Measurements from ENCODE around the gene VWF. TPM values are rescaled to one million over a fixed set of nuclear protein-coding genes. Genes with fewer than 3 reads are reported as not detected.

The VWF gene
- polyA plus RNA-seq, 1 donor (not counting 4 experiments of a cell fraction or from before 2014, with no cell fraction given): 0.01 TPM

DNA sequence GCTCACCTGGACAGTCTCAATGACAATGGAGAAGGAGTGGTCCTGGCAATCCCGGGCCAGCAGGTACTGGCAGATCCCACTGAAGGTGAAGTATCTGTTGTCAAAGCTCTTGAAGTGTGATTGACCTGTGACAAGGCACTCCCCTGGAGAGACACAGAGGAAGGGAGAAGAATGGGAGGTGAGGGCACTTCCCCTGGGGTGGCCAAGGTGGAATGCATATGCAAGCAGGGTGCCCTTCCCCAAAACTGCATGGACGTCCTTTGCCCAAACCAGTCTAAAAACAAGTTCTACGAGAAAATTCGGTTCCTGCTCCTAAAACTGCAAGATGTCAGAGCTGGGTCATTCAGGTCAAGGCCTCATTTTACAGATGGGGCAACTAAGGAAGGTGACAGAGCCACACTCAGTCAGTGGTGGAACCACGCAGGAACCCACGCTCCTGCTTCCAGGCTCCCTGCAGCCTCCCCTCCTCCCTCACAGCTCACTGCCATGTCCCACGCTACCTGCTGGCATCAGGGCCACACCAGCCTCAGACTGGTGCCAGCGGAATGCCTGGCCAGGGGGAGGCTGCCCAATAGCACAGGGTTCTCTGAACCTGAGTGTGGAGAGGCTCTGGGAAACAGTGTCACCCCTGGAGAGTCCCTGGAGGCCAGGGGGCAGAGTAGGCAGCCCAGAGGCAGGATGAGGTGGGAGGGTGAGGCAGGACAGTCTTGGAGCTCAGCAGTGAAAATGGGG lies 59.2 kb downstream of the VWF start:
- Histone ChIP-seq H3K79me2 (ENCODE audit: control insufficient read depth, insufficient read depth, low read length) (no peaks in the 10 kb centered on the region), H3K36me3 (ENCODE audit: control insufficient read depth in 2 of 2, extremely low read depth in 1 of 2, insufficient read depth in 2 of 2, low read length in 2 of 2) (no peaks in the 10 kb centered on the region), H3K9me1 (ENCODE audit: control insufficient read depth, extremely low read depth, insufficient read depth, low read length) (no peaks in the 10 kb centered on the region), H3K4me3 (ENCODE audit: control insufficient read depth in 2 of 3, extremely low read depth in 1 of 3, insufficient read depth in 2 of 3, low read depth in 1 of 3, low read length in 3 of 3) (no peak overlapping the region), H2AFZ (ENCODE audit: control insufficient read depth, low read length) (no peak overlapping the region), H3K4me1 (ENCODE audit: control insufficient read depth, extremely low read depth, insufficient read depth, low read length) (peaks cover 4% of the 10 kb centered on the region), H3K9ac (ENCODE audit: control insufficient read depth, extremely low read depth, insufficient read depth, low read length) (no peak overlapping the region), H4K20me1 (ENCODE audit: control insufficient read depth, extremely low read depth, insufficient read depth, low read length) (no peaks in the 10 kb centered on the region), H3K9me3 (ENCODE audit: control insufficient read depth, low read depth, low read length) (no peaks in the 10 kb centered on the region), H3K4me2 (ENCODE audit: control insufficient read depth, extremely low read depth, insufficient read depth, low read depth, low read length) (no peak overlapping the region), H3K27me3 (ENCODE audit: control insufficient read depth, extremely low read depth, insufficient read depth, low read length) (no peaks in the 10 kb centered on the region), H3K27ac (ENCODE audit: control insufficient read depth, insufficient read depth, low read length) (no peak overlapping the region)
- FAIRE-seq (no peak), DNase-seq (ENCODE audit: low read depth, low spot score) (no peak)
- no peak for TF ChIP-seq EZH2 (IDR thresholded peaks at IDR 0.05; ENCODE audit: low read length)
- TF ChIP-seq, protein P1, sequence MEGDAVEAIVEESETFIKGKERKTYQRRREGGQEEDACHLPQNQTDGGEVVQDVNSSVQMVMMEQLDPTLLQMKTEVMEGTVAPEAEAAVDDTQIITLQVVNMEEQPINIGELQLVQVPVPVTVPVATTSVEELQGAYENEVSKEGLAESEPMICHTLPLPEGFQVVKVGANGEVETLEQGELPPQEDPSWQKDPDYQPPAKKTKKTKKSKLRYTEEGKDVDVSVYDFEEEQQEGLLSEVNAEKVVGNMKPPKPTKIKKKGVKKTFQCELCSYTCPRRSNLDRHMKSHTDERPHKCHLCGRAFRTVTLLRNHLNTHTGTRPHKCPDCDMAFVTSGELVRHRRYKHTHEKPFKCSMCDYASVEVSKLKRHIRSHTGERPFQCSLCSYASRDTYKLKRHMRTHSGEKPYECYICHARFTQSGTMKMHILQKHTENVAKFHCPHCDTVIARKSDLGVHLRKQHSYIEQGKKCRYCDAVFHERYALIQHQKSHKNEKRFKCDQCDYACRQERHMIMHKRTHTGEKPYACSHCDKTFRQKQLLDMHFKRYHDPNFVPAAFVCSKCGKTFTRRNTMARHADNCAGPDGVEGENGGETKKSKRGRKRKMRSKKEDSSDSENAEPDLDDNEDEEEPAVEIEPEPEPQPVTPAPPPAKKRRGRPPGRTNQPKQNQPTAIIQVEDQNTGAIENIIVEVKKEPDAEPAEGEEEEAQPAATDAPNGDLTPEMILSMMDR (optimal IDR thresholded peaks at IDR 0.05 in 1 of 3, IDR thresholded peaks at IDR 0.05 in 1 of 3, conservative IDR thresholded peaks at IDR 0.05 in 1 of 3; ENCODE audit: extremely low read depth in 1 of 3, insufficient read depth in 2 of 3, low read length in 3 of 3): no peak
- dilution Hi-C loops (cut with MboI; ENCODE audit: extremely low pct_ligation_motif_present, low sequenced_read_pairs): no loop called here

DNA sequence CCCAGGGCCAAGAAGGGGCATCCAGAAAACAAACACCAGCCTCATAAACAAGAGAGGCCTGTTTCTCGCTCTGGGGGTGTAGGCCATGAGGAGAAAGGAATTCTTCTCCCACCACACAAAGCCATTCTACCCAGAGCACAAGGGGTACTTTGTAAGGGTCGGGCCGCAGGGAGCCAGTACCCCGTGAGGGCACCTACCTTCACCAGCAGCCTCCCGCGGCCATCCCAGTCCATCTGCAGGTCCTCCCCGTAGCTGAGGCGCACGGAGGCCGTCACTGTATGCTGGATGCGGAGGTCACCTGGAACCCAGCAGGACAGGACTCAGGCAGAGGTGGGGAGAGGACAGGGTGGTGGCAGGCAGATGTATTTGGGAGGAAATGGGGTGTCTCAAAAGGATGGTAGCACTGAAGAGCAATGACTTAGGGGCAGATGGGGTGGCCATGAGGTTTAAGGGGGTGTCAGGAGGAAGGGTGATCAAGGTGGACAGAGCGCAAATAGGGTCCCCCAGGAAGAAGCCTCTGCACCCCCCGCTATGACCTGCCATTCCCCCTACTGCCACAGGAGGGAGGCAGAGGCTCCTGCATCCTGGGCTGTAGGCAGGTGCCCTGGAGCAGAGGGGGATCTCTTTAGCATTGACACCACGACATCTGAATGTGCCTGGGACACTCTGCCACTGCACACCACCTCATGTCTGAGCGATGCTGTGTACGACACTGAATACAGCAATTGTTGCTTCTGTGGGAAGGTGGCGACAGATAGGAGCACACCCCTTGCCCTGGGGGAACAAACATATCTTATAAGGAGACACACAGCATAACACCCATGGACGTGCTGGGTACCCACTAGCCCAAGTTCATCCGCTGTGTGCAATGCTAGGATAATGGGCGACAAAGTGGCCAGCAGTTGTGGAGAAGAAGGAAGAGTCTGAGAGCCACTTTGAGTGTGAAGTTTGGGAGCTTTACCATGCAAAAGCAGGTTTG lies 61.4 kb downstream of the VWF start:
- DNase-seq (ENCODE audit: low read depth, low spot score): no peak
- Histone ChIP-seq H3K27me3 (ENCODE audit: control insufficient read depth, extremely low read depth, insufficient read depth, low read length) (peaks cover 7% of the 10 kb centered on the region), H3K9me3 (ENCODE audit: control insufficient read depth, low read depth, low read length) (no peaks in the 10 kb centered on the region), H3K4me3 (ENCODE audit: control insufficient read depth in 2 of 3, extremely low read depth in 1 of 3, insufficient read depth in 2 of 3, low read depth in 1 of 3, low read length in 3 of 3) (no peak overlapping the region), H3K9ac (ENCODE audit: control insufficient read depth, extremely low read depth, insufficient read depth, low read length) (no peak overlapping the region), H3K9me1 (ENCODE audit: control insufficient read depth, extremely low read depth, insufficient read depth, low read length) (no peaks in the 10 kb centered on the region), H3K79me2 (ENCODE audit: control insufficient read depth, insufficient read depth, low read length) (no peaks in the 10 kb centered on the region), H3K27ac (ENCODE audit: control insufficient read depth, insufficient read depth, low read length) (no peak overlapping the region), H2AFZ (ENCODE audit: control insufficient read depth, low read length) (no peak overlapping the region), H4K20me1 (ENCODE audit: control insufficient read depth, extremely low read depth, insufficient read depth, low read length) (no peaks in the 10 kb centered on the region), H3K36me3 (ENCODE audit: control insufficient read depth in 2 of 2, extremely low read depth in 1 of 2, insufficient read depth in 2 of 2, low read length in 2 of 2) (no peaks in the 10 kb centered on the region), H3K4me2 (ENCODE audit: control insufficient read depth, extremely low read depth, insufficient read depth, low read depth, low read length) (no peak overlapping the region), H3K4me1 (ENCODE audit: control insufficient read depth, extremely low read depth, insufficient read depth, low read length) (peaks cover 4% of the 10 kb centered on the region)
- dilution Hi-C loops (cut with MboI; ENCODE audit: extremely low pct_ligation_motif_present, low sequenced_read_pairs): no loop called here
- no peak for TF ChIP-seq EZH2 (IDR thresholded peaks at IDR 0.05; ENCODE audit: low read length)
- TF ChIP-seq, protein P1 (optimal IDR thresholded peaks at IDR 0.05 in 1 of 3, IDR thresholded peaks at IDR 0.05 in 1 of 3, conservative IDR thresholded peaks at IDR 0.05 in 1 of 3; ENCODE audit: extremely low read depth in 1 of 3, insufficient read depth in 2 of 3, low read length in 3 of 3): peak; percentile 96 to 98 (median 97)
- FAIRE-seq: peak; percentile 85
